Spleen (tissue), 11 donors: Measurements from ENCODE around the gene MRPS21. TPM values are rescaled to one million over a fixed set of nuclear protein-coding genes. Genes with fewer than 3 reads are reported as not detected.

Experiments used
- DNase-seq: peaks from one replicate; pipeline ENCODE4 v3.0.0-alpha.2; 2020
- H3K27ac ChIP-seq, 8 donors: fragments of 200-600 bp; sonication (generic) in 7 of 8; 1 replicate in 4 of 8; 2 replicates in 4 of 8; pipeline versions ENCODE4 v1.5.0 to v1.8.0; 2016 to 2021; ENCODE audit warnings: inconsistent platforms in 4 of 8, mild to moderate bottlenecking in 4 of 8, moderate library complexity in 1 of 8
- H3K27me3 ChIP-seq, 7 donors: fragments of 200-600 bp; sonication (generic) in 6 of 7; replicated peaks in 1 of 7; 1 replicate in 4 of 7; 2 replicates in 3 of 7; pipeline versions ENCODE4 v1.5.0 to v1.8.0; 2016 to 2021; ENCODE audit warnings: inconsistent platforms in 3 of 7, mild to moderate bottlenecking in 1 of 7
- H3K36me3 ChIP-seq, 6 donors: fragments of 200-600 bp; sonication (generic) in 5 of 6; 1 replicate in 4 of 6; 2 replicates in 2 of 6; pipeline versions ENCODE4 v1.5.0 to v1.8.0; 2016 to 2021; ENCODE audit warnings: inconsistent platforms in 2 of 6
- H3K4me1 ChIP-seq, 6 donors: fragments of 200-600 bp; sonication (generic) in 5 of 6; 1 replicate in 3 of 6; 2 replicates in 3 of 6; pipeline versions ENCODE4 v1.5.0 to v1.8.0; 2016 to 2021; ENCODE audit warnings: inconsistent platforms in 3 of 6
- H3K4me3 ChIP-seq, 8 donors: fragments of 200-600 bp; sonication (generic) in 7 of 8; 1 replicate in 4 of 8; 2 replicates in 4 of 8; pipeline versions ENCODE4 v1.5.0 to v1.8.0; 2016 to 2021; ENCODE audit warnings: inconsistent platforms in 4 of 8, mild to moderate bottlenecking in 4 of 8, moderate library complexity in 2 of 8
- H3K9me3 ChIP-seq, 8 donors: fragments of 200-600 bp; sonication (generic) in 7 of 8; 1 replicate in 4 of 8; 2 replicates in 4 of 8; pipeline versions ENCODE4 v1.5.0 to v1.8.0; 2016 to 2021; ENCODE audit warnings: inconsistent platforms in 4 of 8
- POLR2A ChIP-seq, 3 donors: fragments of 450-650 bp; IDR thresholded peaks; one replicate each; pipeline ENCODE4 v1.5.1; 2017; ENCODE audit warnings: antibody characterized with exemption in 3 of 3, mild to moderate bottlenecking in 1 of 3
- POLR2AphosphoS5 ChIP-seq, 3 donors: sonication (generic); formaldehyde crosslinking; IDR thresholded peaks; one replicate each; pipeline ENCODE4 v1.5.1; 2017; ENCODE audit warnings: antibody characterized with exemption in 3 of 3
- WGBS, 5 donors: extraction: QIAGEN DNeasy Blood & Tissue Kit in 3 of 5; methylation state at CpG; one replicate each; pipeline versions ENCODE4 v1.1.5 to v1.1.7; 2013 to 2018; 5-methylcytosine and 5-hydroxymethylcytosine counted together
- intact Hi-C: fragments of 100-400 bp; cut with DNase I; formaldehyde crosslinking; loops from one replicate; pipeline ENCODE4 v1.15.0; 2023; ENCODE audit warnings: low total_unique reads
- polyA plus RNA-seq, 3 donors: library from polyadenylated mRNA; stranded (reverse); fragments of 200-250 nt; gene quantifications; one replicate each; pipeline ENCODE4 v1.2.1, GENCODE V29; 2013
- total RNA-seq, 7 donors: library from RNA; depleted of rRNA in 3 of 7; stranded (reverse); fragments of >200 nt in 3 of 7; fragmentation: NEBNext Ultra II Directional in 4 of 7; extraction: Animal tissue kit (Norgen Biotek cat#: 25700) in 4 of 7; gene quantifications; one replicate each; pipeline versions ENCODE4 v1.1.0 to v1.2.1, GENCODE V29; 2016 to 2021
- TF ChIP-seq, protein P1 (sequence below), 11 experiments: fragments of 200-600 bp in 7 of 11; fragments of 450-650 bp in 4 of 11; sonication (generic) in 4 of 11; IDR thresholded peaks in 8 of 11; conservative IDR thresholded peaks in 3 of 11; 1 replicate in 7 of 11; 2 replicates in 4 of 11; pipeline versions ENCODE4 v1.4.0 to v1.8.0; 2016 to 2021; ENCODE audit warnings: antibody characterized with exemption in 11 of 11, inconsistent platforms in 4 of 11, mild to moderate bottlenecking in 1 of 11
- donor health status: healthy with polysubstance abuse.
- donor health status: DM: no; HTN: no; CAD: no; lungs with moderate emphysema.
- donor health status: DM: no; HTN: no; CAD: no.
- donor health status: Bipolar disorder and iron deficiency.
- donor health status: healthy.
- donor health status: DM: no; HTN: no; CAD: no.
- donor health status: DM: yes; HTN: yes; CAD: no.

Gene MRPS21
- total and polyA plus RNA-seq, 10 donors, result 39.3 to 116 (median 47.3) TPM

DNA sequence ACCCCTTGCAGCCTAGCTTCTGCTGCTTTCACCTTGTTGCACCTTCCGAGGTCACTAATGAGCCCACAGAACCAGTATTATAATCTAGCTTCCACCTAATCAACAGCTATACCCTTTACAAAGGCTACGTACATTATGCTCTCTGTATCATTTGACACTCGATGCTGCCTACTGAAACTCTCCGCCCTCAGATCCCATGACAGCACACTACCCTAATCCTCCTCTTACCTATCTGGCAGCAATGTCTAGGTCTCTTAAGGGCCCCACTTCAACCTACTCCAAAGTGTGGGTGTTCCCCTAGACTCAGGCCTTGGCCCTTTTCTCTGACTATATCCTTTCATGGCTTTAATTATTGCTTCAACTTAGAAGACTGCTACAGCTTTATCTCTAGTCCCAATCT, 4.8 kb upstream of the MRPS21 start:
- Histone ChIP-seq H3K9me3 (no peaks in the 10 kb centered on the region), H3K36me3 (peaks cover 0 to 6% (median 0%) of the 10 kb centered on the region in 6 donors), H3K4me3 (no peak overlapping the region), H3K27ac (no peak overlapping the region), H3K4me1 (peaks cover 3 to 13% (median 10%) of the 10 kb centered on the region in 6 donors), H3K27me3 (no peaks in the 10 kb centered on the region)
- 89 to 97% (median 94%) methylated on average over 4 of the region's 4 CpGs for WGBS, 5 donors
- intact Hi-C loops, result no loop called here
- DNase-seq, result no peak
- TF ChIP-seq, protein P1, sequence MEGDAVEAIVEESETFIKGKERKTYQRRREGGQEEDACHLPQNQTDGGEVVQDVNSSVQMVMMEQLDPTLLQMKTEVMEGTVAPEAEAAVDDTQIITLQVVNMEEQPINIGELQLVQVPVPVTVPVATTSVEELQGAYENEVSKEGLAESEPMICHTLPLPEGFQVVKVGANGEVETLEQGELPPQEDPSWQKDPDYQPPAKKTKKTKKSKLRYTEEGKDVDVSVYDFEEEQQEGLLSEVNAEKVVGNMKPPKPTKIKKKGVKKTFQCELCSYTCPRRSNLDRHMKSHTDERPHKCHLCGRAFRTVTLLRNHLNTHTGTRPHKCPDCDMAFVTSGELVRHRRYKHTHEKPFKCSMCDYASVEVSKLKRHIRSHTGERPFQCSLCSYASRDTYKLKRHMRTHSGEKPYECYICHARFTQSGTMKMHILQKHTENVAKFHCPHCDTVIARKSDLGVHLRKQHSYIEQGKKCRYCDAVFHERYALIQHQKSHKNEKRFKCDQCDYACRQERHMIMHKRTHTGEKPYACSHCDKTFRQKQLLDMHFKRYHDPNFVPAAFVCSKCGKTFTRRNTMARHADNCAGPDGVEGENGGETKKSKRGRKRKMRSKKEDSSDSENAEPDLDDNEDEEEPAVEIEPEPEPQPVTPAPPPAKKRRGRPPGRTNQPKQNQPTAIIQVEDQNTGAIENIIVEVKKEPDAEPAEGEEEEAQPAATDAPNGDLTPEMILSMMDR (IDR thresholded peaks at IDR 0.05 in 8 of 11, conservative IDR thresholded peaks at IDR 0.05 in 3 of 11), result no peak
- TF ChIP-seq POLR2AphosphoS5 (IDR thresholded peaks at IDR 0.05) (no peak), POLR2A (IDR thresholded peaks at IDR 0.05) (no peak)

DNA sequence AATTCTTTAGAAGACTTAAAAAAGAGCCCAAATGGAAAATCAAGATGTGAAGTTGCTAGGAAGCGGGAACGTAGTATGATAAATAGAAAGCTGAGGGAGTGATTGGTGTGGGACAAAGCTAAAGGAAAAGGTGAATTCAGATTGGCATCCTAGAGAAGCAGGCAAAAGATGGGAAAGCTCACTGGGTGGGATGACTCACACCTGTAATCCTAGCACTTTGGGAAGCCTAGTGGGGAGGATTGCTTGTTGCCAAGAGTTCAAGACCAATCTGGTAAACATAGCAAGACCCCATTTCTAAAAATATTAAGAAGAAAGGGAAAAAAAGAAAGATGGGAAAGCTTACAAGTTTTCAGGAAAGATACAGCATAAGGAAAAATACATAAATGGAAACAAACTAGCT, 1.8 kb downstream of the MRPS21 start:
- H3K4me3 ChIP-seq, result no peak overlapping the region
- intact Hi-C loops, result no loop called here
- WGBS, 5 donors, result 95 to 99% (median 96%) methylated on average over 2 of the region's 2 CpGs
- no peaks in the 10 kb centered on the region for H3K9me3 ChIP-seq
- peaks cover 0 to 57% (median 31%) of the 10 kb centered on the region in 6 donors for H3K36me3 ChIP-seq
- TF ChIP-seq, protein P1 (IDR thresholded peaks at IDR 0.05 in 8 of 11, conservative IDR thresholded peaks at IDR 0.05 in 3 of 11), result no peak
- TF ChIP-seq POLR2AphosphoS5 (IDR thresholded peaks at IDR 0.05) (no peak), POLR2A (IDR thresholded peaks at IDR 0.05) (no peak)
- no peaks in the 10 kb centered on the region for H3K27me3 ChIP-seq
- H3K4me1 ChIP-seq, result peaks cover 10 to 44% (median 24%) of the 10 kb centered on the region in 6 donors
- H3K27ac ChIP-seq, result no peak overlapping the region
- DNase-seq, result no peak

DNA sequence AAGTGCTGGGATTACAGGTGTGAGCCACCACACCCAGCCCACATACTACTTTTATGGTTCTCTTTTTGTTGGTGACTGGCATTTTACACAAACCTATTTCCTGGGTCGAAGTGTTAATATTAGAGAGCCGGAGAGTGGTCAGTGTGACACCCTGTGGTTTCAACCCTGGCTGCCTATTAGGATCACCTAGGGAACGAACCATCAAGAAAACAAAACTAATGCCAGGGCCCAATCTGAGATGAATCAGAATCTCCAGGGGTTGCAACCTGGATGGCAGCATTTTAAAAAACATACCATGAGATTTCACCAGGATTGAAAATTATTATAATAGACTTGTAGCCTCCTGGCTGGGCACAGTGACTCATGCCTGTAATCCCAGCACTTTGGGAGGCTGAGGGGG, 6.1 kb downstream of the MRPS21 start:
- intact Hi-C loops, result no loop called here
- 94 to 99% (median 97%) methylated on average over 3 of the region's 3 CpGs for WGBS, 5 donors
- DNase-seq, result no peak

DNA sequence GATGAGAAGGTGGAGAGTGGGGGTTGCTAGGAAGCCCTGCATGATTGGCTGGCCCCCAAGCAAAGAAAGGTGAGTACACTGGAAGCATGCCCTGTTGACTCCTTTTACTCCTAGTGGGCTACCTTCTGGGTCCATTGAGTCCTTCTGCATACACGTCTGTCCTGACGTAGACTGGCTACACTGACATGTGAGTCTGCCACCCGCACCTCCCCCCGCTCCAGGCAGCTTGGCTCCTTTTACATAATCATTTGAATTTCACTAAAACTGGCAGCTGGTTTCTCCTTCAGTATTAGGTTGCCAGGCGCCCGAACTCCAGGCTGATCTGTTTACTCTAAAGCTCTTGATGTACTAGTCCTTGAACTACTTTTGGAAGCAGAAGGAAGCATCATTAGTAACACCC, 8.7 kb downstream of the MRPS21 start:
- TF ChIP-seq POLR2AphosphoS5 (IDR thresholded peaks at IDR 0.05) (no peak), POLR2A (IDR thresholded peaks at IDR 0.05) (no peak)
- TF ChIP-seq, protein P1 (IDR thresholded peaks at IDR 0.05 in 8 of 11, conservative IDR thresholded peaks at IDR 0.05 in 3 of 11), result no peak
- Histone ChIP-seq H3K4me3 (no peak overlapping the region), H3K9me3 (no peaks in the 10 kb centered on the region), H3K36me3 (peaks cover 0 to 100% (median 51%) of the 10 kb centered on the region in 6 donors), H3K27me3 (no peaks in the 10 kb centered on the region), H3K4me1 (no peaks in the 10 kb centered on the region), H3K27ac (no peak overlapping the region)
- DNase-seq, result no peak
- intact Hi-C loops, result no loop called here
- WGBS, 5 donors, result 88 to 97% (median 93%) methylated on average over 6 of the region's 6 CpGs

More for the DNA sequence above, 6.1 kb downstream of the MRPS21 start:
- Histone ChIP-seq H3K36me3 (peaks cover 0 to 100% (median 58%) of the 10 kb centered on the region in 6 donors), H3K27me3 (no peaks in the 10 kb centered on the region), H3K4me1 (peaks cover under 1 to 25% (median 7%) of the 10 kb centered on the region in 6 donors), H3K4me3 (no peak overlapping the region), H3K9me3 (no peaks in the 10 kb centered on the region), H3K27ac (no peak overlapping the region)
- TF ChIP-seq, protein P1 (IDR thresholded peaks at IDR 0.05 in 8 of 11, conservative IDR thresholded peaks at IDR 0.05 in 3 of 11), result no peak
- TF ChIP-seq POLR2A (IDR thresholded peaks at IDR 0.05) (no peak), POLR2AphosphoS5 (IDR thresholded peaks at IDR 0.05) (no peak)
